DMS53 treated with DMSO at 0.1 percent for 48 hours (cell line): Measurements from ENCODE around the gene OR6F1.
"Not testable (repeated sequence)": the region's sequence is repeated elsewhere in the genome, so short reads cannot be mapped to it uniquely, and the experiment has no call there.

ENCODE experiments used
- DNase-seq: peaks from one replicate; lab custom pipeline; 2025; ENCODE audit not compliant: unreplicated experiment; lab: John Stamatoyannopoulos, UW

The OR6F1 gene

GRCh38 chr1:247716546-247716945 lies at the start of gene OR6F1:
OR6F1 (minus strand) TSS chr1:247716646; CDS start chr1:247712755, 3,891 bp downstream.
- no peak for DNase-seq

DNA sequence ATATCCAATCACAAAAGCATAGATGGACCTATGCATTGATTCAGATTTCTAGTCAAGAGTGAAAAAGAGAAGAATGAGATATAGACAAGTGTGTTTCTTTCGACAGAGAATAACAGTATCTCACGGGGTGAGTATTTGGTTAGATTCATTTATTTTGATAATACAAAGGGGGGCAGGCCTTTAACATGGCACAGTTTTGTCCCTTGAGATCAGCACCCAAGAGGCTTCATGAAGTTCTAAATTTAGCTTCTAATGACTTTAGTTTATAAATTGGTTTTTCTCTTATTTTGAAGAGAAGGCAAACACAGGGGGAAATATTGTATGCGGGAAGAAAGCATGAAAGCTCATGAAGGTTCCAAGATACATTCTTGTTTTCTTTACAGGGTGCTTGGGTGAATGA lies 44.0 kb upstream of the OR6F1 start, which contains the start of gene OR1C1:
TSS of gene OR1C1 (minus strand) at position 101 of the 400 bp plus-strand sequence. CDS start 2,150 bp downstream, outside the sequence.
- DNase-seq: no peak

- not testable (repeated sequence) for DNase-seq
These were observed 37.9 kb upstream of the OR6F1 start for GRCh38 chr1:247754311-247754710.

DNA sequence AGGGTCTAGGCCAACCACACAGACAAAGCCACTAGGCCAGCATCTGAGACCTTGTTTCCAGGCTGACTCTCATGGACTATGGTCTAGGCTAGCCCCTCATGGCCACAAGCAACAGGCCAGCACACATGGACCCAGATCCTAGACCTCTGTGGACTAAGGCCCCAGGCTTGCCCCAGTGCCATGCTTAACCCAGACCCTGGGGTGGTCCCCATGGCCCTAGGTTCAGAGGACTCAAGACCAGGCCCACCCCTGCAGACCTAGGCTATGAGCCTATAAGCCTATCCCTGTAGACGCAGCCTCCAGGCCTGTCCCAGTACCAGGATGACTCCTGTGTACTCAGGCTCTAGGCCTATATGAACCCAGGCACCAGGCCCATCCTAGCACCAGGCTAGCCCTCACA lies 33.4 kb upstream of the OR6F1 start:
- DNase-seq: no peak

GRCh38 chr1:247748041-247748440 lies 31.6 kb upstream of the OR6F1 start, which contains the start of gene OR14A2:
OR14A2 (minus strand) TSS chr1:247748141.
- DNase-seq: no peak

DNA sequence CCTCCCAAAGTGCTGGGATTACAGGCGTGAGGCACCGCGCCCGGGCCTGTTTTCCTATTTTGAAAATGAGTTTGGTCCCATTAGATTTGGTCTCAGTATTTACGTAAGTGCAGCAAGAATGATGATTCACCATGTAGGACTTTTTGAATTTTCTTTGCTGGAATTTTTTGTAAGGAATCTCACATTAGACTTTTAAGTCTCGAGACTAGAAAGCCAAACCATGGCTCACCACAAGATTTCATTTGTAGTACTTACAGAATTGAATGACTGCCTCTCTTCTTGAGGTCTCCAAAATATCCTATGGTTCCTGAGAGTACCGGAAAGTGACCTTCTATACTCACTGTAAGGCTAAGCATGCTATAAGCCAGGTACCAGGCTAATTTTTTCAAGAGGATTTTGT lies 31.2 kb upstream of the OR6F1 start:
- DNase-seq: no peak

- no peak for DNase-seq
These were observed 30.0 kb upstream of the OR6F1 start for GRCh38 chr1:247746391-247746935.

DNA sequence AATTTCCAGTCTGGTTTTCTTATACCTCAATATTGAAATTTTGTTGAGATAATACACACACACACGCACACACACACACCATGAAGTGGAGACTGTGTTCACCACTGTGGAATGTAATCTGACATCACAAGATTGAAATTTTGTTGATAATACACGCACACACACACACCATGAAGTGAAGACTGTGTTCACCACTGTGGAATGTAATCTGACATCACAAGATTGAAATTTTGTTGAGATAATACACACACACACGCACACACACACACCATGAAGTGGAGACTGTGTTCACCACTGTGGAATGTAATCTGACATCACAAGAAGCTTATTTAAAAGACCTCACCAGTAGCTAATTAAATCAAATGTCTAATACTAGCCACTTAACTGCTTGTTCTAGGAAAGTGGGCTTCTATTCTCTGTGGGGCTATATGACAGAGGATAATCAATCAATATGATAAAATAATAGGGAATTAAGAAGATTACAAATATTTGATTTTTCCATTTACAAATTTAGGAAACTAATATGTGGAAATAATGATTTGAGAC lies 25.8 kb upstream of the OR6F1 start:
- DNase-seq: not testable (repeated sequence)

GRCh38 chr1:247741756-247742155 lies 25.3 kb upstream of the OR6F1 start:
- no peak for DNase-seq

DNA sequence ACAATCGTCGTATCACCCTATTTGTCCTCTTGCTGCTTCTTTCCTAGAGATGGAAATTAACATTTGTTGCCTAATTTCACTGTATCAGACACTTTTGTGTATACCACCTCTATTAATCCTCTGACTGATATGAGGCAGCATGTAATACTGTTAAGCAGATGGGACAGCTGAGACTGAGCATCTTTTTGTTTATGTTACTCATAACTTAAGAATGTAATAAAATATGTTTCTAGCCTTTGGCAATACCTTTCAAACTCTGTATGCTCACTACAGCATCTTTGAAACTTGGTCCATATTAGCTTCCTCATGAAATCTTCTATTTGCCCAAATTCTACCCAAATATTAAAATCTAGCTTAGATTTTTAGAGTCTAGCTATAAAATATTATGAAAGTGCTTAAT lies 24.3 kb upstream of the OR6F1 start:
- no peak for DNase-seq

- no peak for DNase-seq
These were observed 21.9 kb upstream of the OR6F1 start, which contains the start of gene OR14K1 for GRCh38 chr1:247738315-247738714. OR14K1 (plus strand) TSS chr1:247738615; CDS start chr1:247738615, 0 bp downstream.

- DNase-seq: no peak
These were observed 4.8 kb upstream of the OR6F1 start for GRCh38 chr1:247721222-247721621.

DNA sequence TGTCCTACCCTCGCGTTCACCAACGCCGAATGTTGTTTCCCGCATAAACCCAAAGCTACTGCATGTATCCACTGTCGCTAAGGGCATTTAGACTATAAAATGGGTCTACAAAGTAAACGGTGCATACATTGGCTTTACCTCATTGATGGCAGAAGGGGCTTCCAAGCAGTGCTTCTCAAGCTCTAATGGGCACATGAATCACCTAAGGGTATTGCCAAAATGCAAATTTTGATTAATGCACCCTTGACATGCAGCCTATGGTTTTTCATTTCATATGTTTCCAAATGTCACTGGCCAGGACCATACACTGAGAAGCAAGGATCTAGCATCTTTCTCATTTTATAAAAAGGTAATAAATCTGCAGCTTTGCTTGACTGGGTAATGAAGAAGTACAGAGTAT lies 2.7 kb downstream of the OR6F1 start:
- no peak for DNase-seq

GRCh38 chr1:247710681-247711080 lies 5.8 kb downstream of the OR6F1 start:
- not testable (repeated sequence) for DNase-seq

DNA sequence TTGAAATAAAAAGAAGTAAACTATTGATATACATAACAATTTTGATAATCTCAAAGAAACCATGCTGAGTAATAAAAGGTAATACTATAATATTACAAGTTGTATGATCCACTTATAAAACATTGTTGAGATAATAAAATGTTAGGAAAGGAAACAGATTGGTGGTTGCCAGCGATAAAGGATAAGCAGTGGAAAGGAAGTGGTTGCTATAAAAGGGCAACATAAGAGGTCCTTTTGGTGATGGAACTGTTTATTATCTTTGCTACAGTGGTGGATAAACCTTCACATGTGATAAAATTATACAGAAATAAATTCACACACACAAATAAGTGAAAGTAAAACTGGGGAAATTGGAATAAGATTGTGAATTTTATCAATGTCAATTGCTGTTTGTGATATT lies 15.1 kb downstream of the OR6F1 start:
- DNase-seq: no peak

GRCh38 chr1:247681288-247681897 lies 35.1 kb downstream of the OR6F1 start:
- DNase-seq: peak; percentile 73

DNA sequence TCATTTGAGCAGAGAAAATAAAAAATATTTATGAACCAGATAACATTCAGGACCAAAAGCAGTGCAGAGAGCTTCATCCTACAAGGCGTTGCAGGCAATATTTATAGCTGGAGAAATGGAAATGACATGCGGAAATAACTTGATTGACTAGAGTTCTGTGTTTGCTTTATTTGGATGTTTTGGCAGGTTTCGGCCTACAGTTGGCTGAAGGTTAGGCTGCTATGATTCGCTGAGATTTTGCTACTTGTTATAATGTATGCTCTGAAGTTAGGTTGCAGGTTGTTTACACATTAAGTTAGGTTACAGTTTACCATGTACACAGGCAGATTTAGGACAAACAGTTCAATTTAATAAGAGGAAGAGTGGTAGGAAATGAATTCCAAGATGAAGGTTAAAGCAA lies 36.3 kb downstream of the OR6F1 start:
- DNase-seq: no peak

DNA sequence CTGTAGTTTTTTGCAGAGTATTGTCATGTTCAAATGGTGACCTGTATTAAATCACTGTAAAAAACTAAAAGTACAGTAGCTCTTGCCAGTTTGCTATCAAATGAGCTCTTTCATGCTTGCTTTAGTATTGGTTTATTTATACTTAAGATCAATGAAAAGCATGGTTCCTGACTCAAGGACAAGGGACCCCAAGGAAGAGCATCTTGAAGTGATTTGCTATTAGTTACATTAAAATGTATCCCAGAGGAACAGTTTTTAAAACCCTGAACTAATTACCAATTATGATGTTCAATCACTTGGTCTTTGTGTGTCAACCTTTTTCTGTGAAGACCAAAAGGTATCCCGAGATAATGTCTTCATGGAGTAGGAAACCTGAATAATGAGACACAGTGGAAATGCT lies 36.8 kb downstream of the OR6F1 start, which contains the start of gene OR13G1:
TSS of gene OR13G1 (minus strand) at position 101 of the 400 bp plus-strand sequence. CDS start 6,698 bp downstream, outside the sequence.
- DNase-seq: no peak

- no peak for DNase-seq
These were observed 47.2 kb downstream of the OR6F1 start for GRCh38 chr1:247669225-247669624.
